ENCODE measurements around the gene BCHE.

The BCHE gene

GRCh38 chr3:165837058-165837525 is at the start of gene BCHE:
Gene BCHE (minus strand): TSS chr3:165837423. CDS start chr3:165831033, 6,390 bp downstream.
- DNase-seq: no peak
- Mint-ChIP-seq H3K27ac (no peak within 1 kb of the TSS), H3K4me1 (no peaks in the 10 kb centered on the region), H3K36me3 (ENCODE audit: low read depth) (no peaks in the 10 kb centered on the region), H3K4me3 (no peak within 1 kb of the TSS), H3K9me3 (no peaks in the 10 kb centered on the region), H3K27me3 (no peaks in the 10 kb centered on the region)
- no peak for ATAC-seq

- DNase-seq (no peak), ATAC-seq (no peak)
- no peak overlapping the region for H3K27ac Mint-ChIP-seq
- H3K9me3 Mint-ChIP-seq: no peaks in the 10 kb centered on the region
- no peaks in the 10 kb centered on the region for H3K27me3 Mint-ChIP-seq
- H3K4me1 Mint-ChIP-seq: no peaks in the 10 kb centered on the region
- H3K36me3 Mint-ChIP-seq (ENCODE audit: low read depth): no peaks in the 10 kb centered on the region
- H3K4me3 Mint-ChIP-seq: no peak overlapping the region
Observed at GRCh38 chr3:165885558-165886270, 48.5 kb upstream of the BCHE start.

- ATAC-seq (no peak), DNase-seq (no peak)
- no peak overlapping the region for H3K4me3 Mint-ChIP-seq
- no peaks in the 10 kb centered on the region for H3K9me3 Mint-ChIP-seq
- no peaks in the 10 kb centered on the region for H3K36me3 Mint-ChIP-seq (ENCODE audit: low read depth)
- no peaks in the 10 kb centered on the region for H3K27me3 Mint-ChIP-seq
- H3K4me1 Mint-ChIP-seq: no peaks in the 10 kb centered on the region
- H3K27ac Mint-ChIP-seq: no peak overlapping the region
Observed at GRCh38 chr3:165884518-165884917, 47.3 kb upstream of the BCHE start.

GRCh38 chr3:165883863-165884478 is 46.7 kb upstream of the BCHE start:
- H3K9me3 Mint-ChIP-seq: no peaks in the 10 kb centered on the region
- ATAC-seq: no peak
- H3K4me1 Mint-ChIP-seq: no peaks in the 10 kb centered on the region
- H3K27me3 Mint-ChIP-seq: no peaks in the 10 kb centered on the region
- H3K4me3 Mint-ChIP-seq: no peak overlapping the region
- no peak overlapping the region for H3K27ac Mint-ChIP-seq
- H3K36me3 Mint-ChIP-seq (ENCODE audit: low read depth): no peaks in the 10 kb centered on the region
- no peak for DNase-seq

GRCh38 chr3:165883117-165883516 is 45.9 kb upstream of the BCHE start:
- no peak overlapping the region for H3K4me3 Mint-ChIP-seq
- no peaks in the 10 kb centered on the region for H3K27me3 Mint-ChIP-seq
- no peak overlapping the region for H3K27ac Mint-ChIP-seq
- ATAC-seq (no peak), DNase-seq (no peak)
- no peaks in the 10 kb centered on the region for H3K36me3 Mint-ChIP-seq (ENCODE audit: low read depth)
- no peaks in the 10 kb centered on the region for H3K9me3 Mint-ChIP-seq
- no peaks in the 10 kb centered on the region for H3K4me1 Mint-ChIP-seq

- Mint-ChIP-seq H3K27me3 (no peaks in the 10 kb centered on the region), H3K4me3 (no peak overlapping the region), H3K27ac (no peak overlapping the region), H3K36me3 (ENCODE audit: low read depth) (no peaks in the 10 kb centered on the region), H3K9me3 (peaks cover 10% of the 10 kb centered on the region), H3K4me1 (no peaks in the 10 kb centered on the region)
- ATAC-seq (no peak), DNase-seq (no peak)
Observed at GRCh38 chr3:165875644-165876043, 38.4 kb upstream of the BCHE start.

- DNase-seq: no peak
- peaks cover 11% of the 10 kb centered on the region for H3K9me3 Mint-ChIP-seq
- no peaks in the 10 kb centered on the region for H3K27me3 Mint-ChIP-seq
- H3K36me3 Mint-ChIP-seq (ENCODE audit: low read depth): no peaks in the 10 kb centered on the region
- no peak for ATAC-seq
- H3K27ac Mint-ChIP-seq: no peak overlapping the region
- no peak overlapping the region for H3K4me3 Mint-ChIP-seq
- H3K4me1 Mint-ChIP-seq: no peaks in the 10 kb centered on the region
Observed at GRCh38 chr3:165874663-165875489, 37.7 kb upstream of the BCHE start.

GRCh38 chr3:165868088-165868487 is 30.9 kb upstream of the BCHE start:
- Mint-ChIP-seq H3K27me3 (no peaks in the 10 kb centered on the region), H3K9me3 (peaks cover 15% of the 10 kb centered on the region), H3K36me3 (ENCODE audit: low read depth) (no peaks in the 10 kb centered on the region), H3K4me1 (no peaks in the 10 kb centered on the region), H3K27ac (no peak overlapping the region), H3K4me3 (no peak overlapping the region)
- no peak for DNase-seq
- ATAC-seq: no peak

GRCh38 chr3:165859061-165859460 is 21.8 kb upstream of the BCHE start:
- ATAC-seq (no peak), DNase-seq (no peak)
- H3K9me3 Mint-ChIP-seq: no peaks in the 10 kb centered on the region
- no peak overlapping the region for H3K4me3 Mint-ChIP-seq
- no peaks in the 10 kb centered on the region for H3K36me3 Mint-ChIP-seq (ENCODE audit: low read depth)
- H3K27me3 Mint-ChIP-seq: no peaks in the 10 kb centered on the region
- H3K27ac Mint-ChIP-seq: no peak overlapping the region
- H3K4me1 Mint-ChIP-seq: no peaks in the 10 kb centered on the region

- Mint-ChIP-seq H3K4me1 (no peaks in the 10 kb centered on the region), H3K27ac (no peak overlapping the region), H3K9me3 (no peaks in the 10 kb centered on the region), H3K36me3 (ENCODE audit: low read depth) (no peaks in the 10 kb centered on the region), H3K27me3 (no peaks in the 10 kb centered on the region), H3K4me3 (no peak overlapping the region)
- DNase-seq (no peak), ATAC-seq (no peak)
Observed at GRCh38 chr3:165855581-165855980, 18.4 kb upstream of the BCHE start.

GRCh38 chr3:165854696-165855095 is 17.5 kb upstream of the BCHE start:
- Mint-ChIP-seq H3K27ac (no peak overlapping the region), H3K9me3 (no peaks in the 10 kb centered on the region), H3K4me3 (no peak overlapping the region), H3K27me3 (no peaks in the 10 kb centered on the region), H3K4me1 (no peaks in the 10 kb centered on the region), H3K36me3 (ENCODE audit: low read depth) (no peaks in the 10 kb centered on the region)
- DNase-seq: no peak
- ATAC-seq: no peak

- no peak overlapping the region for H3K27ac Mint-ChIP-seq
- H3K9me3 Mint-ChIP-seq: no peaks in the 10 kb centered on the region
- no peaks in the 10 kb centered on the region for H3K27me3 Mint-ChIP-seq
- H3K36me3 Mint-ChIP-seq (ENCODE audit: low read depth): no peaks in the 10 kb centered on the region
- no peak for DNase-seq
- ATAC-seq: no peak
- no peaks in the 10 kb centered on the region for H3K4me1 Mint-ChIP-seq
- H3K4me3 Mint-ChIP-seq: no peak overlapping the region
Observed at GRCh38 chr3:165852711-165853110, 15.5 kb upstream of the BCHE start.

- Mint-ChIP-seq H3K4me3 (no peak overlapping the region), H3K36me3 (ENCODE audit: low read depth) (no peaks in the 10 kb centered on the region), H3K27me3 (no peaks in the 10 kb centered on the region), H3K27ac (no peak overlapping the region), H3K4me1 (no peaks in the 10 kb centered on the region), H3K9me3 (no peaks in the 10 kb centered on the region)
- DNase-seq (no peak), ATAC-seq (no peak)
Observed at GRCh38 chr3:165852191-165852590, 15.0 kb upstream of the BCHE start.

- DNase-seq (no peak), ATAC-seq (no peak)
- H3K36me3 Mint-ChIP-seq (ENCODE audit: low read depth): no peaks in the 10 kb centered on the region
- no peaks in the 10 kb centered on the region for H3K27me3 Mint-ChIP-seq
- H3K9me3 Mint-ChIP-seq: no peaks in the 10 kb centered on the region
- no peaks in the 10 kb centered on the region for H3K4me1 Mint-ChIP-seq
- H3K27ac Mint-ChIP-seq: no peak overlapping the region
- H3K4me3 Mint-ChIP-seq: no peak overlapping the region
Observed at GRCh38 chr3:165846056-165846455, 8.8 kb upstream of the BCHE start.
